NCI-H82 treated with DMSO at 0.1 percent for 48 hours (cell line): Measurements from ENCODE around the gene CELF4.

Experiments used
- DNase-seq: peaks from one replicate; lab custom pipeline; 2025; ENCODE audit not compliant: unreplicated experiment; lab: John Stamatoyannopoulos, UW

CELF4 gene

GRCh38 chr18:37246779-37247340 is 318.7 kb downstream of the CELF4 start:
- DNase-seq: no peak

- no peak for DNase-seq
Observed at GRCh38 chr18:37244618-37245017, 321.0 kb downstream of the CELF4 start.

- no peak for DNase-seq
Observed at GRCh38 chr18:37243741-37244140, 321.9 kb downstream of the CELF4 start.

- DNase-seq: no peak
Observed at GRCh38 chr18:37242826-37243560, 322.6 kb downstream of the CELF4 start.

- no peak for DNase-seq
Observed at GRCh38 chr18:37242091-37242490, 323.5 kb downstream of the CELF4 start.

- DNase-seq: no peak
Observed at GRCh38 chr18:37238282-37239108, 327.1 kb downstream of the CELF4 start.

- no peak for DNase-seq
Observed at GRCh38 chr18:37235583-37235982, 330.0 kb downstream of the CELF4 start.

GRCh38 chr18:37231251-37231650 is 334.3 kb downstream of the CELF4 start:
- DNase-seq: no peak

GRCh38 chr18:37230768-37231167 is 334.8 kb downstream of the CELF4 start:
- no peak for DNase-seq

- DNase-seq: no peak
Observed at GRCh38 chr18:37225279-37225678, 340.3 kb downstream of the CELF4 start.

GRCh38 chr18:37222999-37223378 is 342.6 kb downstream of the CELF4 start:
- DNase-seq: no peak

GRCh38 chr18:37222354-37222998 is 343.1 kb downstream of the CELF4 start:
- DNase-seq: no peak

- no peak for DNase-seq
Observed at GRCh38 chr18:37219257-37219656, 346.3 kb downstream of the CELF4 start.

- no peak for DNase-seq
Observed at GRCh38 chr18:37218022-37218590, 347.5 kb downstream of the CELF4 start.

- no peak for DNase-seq
Observed at GRCh38 chr18:37210781-37211180, 354.8 kb downstream of the CELF4 start.

- no peak for DNase-seq
Observed at GRCh38 chr18:37207343-37207742, 358.3 kb downstream of the CELF4 start.

GRCh38 chr18:37199741-37200140 is 365.9 kb downstream of the CELF4 start:
- no peak for DNase-seq
